Activated CD8-positive, alpha-beta memory T cell treated with anti-CD3 and anti-CD28 coated beads, Interleukin-2, amount 50 U/mL, for 4 hours (primary cell): ENCODE measurements around the gene CCDC33.

Source experiments
- DNase-seq: peaks from one replicate; pipeline ENCODE4 v3.0.0-alpha.2; 2020

The CCDC33 gene

DNA sequence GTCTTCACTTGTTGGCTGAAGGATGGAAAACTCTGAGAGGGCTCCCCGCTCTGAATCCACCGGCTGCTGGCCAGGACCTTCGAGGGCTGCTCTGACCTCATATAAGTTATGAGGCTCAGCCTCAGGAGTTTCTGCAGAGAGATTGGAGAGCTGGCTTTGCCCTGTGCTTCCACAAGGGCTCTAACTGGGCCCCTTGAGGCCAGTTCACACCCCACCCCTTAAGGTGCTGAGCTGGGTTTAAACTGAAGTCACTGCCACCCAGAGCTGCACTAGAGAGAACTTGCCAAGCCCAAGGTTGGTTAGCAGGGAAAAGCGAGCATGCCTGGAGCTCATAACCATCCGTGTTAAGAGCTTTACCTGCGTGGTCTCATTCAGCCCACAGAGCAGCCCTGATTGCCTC, 2.8 kb upstream of the CCDC33 start:
- no peak for DNase-seq

DNA sequence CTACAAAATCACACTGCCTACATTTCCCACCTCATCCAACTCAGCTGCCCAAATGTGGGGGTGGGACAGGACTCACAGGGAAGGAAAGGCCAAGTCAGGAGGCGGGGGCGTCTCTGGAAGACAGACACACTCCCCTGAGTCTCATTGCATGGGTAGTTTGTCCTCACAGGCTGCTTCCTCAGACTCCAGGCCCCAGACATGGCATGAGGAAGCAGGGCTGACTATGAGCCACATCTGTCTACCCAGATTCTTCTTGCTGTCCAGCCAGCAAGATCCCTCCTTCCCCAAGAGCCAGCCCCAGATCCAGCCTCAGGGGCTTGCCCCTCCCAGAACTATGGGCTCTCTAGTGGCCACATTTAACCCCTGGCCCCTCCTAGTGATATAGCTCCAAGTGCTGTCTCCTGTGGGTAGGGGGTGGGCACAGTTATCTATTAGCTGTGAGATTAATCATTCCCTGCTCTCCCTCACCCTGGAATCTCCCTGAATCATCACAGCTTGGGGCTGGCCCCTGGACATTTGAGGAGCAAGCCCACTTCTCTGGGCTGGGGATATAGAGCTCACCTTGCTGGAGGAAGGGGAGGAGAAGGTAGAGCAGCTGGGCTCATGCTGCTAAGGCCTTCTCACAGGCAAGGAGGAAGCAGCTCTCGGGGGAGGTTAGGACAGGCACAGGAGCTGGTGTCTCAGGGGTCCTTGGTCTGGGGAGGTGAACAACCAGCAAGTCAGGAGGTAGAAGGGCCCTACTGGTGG, 2.1 kb upstream of the CCDC33 start:
- DNase-seq, result no peak

DNA sequence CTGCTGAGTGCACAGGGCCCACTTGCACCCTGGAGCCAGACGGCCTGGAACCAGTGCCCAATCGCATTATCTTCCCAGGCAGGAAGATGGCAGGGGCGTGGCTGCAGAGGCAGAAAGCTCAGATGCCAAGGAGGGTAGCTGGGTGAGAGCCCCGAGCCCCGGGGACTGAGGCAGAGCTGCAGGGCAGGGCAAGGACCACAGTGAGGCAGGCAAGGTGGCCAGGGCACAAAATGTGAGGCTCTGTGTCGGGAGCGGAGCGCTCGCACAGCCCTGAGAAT, 1.6 kb upstream of the CCDC33 start:
- no peak for DNase-seq

DNA sequence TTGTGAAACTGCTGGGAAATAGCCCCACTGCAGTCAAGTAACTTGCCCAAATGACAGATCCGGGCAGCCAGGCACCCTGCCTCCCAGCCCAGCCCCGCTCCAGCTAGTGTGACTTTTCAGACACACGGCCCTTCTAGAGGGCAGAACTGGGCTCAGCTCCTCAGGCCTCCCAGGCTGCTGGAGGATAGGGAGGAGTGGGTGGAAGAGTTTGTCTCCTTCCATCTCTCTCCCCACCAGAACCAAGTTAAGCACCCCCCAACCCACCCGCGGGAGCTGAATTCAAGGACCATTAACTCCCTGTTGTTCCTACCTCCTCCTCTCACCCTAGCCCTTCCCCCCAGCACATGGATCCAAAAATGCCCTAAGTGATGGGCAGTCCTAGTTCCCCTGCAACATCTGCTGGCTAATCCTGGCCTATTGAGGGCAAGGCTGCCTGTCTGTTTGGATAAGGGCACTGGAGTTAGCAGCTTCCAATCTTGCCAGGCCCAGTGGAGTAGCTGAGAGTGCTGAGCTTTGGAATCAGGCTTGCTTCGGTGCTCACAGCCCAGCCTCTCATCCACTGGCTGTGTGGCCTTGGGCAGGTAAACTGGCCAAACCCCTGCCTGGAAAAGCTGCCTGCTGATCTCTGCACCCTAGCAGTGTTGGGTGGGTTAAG, 3.1 kb downstream of the CCDC33 start:
- no peak for DNase-seq

DNA sequence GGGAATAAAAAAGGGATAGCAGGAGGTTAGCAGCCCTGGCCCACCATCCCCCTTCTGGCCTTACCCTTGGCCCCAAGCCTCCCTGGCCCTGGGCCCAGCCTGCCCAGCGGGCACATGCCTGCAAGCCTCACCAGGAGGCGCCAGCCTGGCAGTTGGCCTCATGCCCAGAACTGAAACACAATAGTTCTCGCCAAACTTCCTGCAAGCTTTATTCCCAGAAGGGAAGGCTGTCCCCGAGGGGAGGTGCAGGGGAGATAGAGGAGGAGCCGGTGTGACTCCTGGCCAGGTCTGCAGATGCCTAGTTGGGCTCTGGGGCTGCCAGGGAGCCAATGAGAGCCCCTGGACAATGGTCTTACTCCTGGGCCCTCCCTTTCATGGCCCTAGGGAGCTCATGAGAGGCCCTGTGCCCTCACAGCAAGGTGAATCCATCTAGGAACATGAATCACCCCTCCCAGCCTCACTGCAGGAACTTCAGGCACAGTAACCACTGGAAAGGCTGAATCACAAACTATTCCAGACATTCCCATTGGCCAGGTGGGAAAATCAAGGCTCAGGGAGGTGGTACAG, 4.0 kb downstream of the CCDC33 start:
- DNase-seq, result no peak

DNA sequence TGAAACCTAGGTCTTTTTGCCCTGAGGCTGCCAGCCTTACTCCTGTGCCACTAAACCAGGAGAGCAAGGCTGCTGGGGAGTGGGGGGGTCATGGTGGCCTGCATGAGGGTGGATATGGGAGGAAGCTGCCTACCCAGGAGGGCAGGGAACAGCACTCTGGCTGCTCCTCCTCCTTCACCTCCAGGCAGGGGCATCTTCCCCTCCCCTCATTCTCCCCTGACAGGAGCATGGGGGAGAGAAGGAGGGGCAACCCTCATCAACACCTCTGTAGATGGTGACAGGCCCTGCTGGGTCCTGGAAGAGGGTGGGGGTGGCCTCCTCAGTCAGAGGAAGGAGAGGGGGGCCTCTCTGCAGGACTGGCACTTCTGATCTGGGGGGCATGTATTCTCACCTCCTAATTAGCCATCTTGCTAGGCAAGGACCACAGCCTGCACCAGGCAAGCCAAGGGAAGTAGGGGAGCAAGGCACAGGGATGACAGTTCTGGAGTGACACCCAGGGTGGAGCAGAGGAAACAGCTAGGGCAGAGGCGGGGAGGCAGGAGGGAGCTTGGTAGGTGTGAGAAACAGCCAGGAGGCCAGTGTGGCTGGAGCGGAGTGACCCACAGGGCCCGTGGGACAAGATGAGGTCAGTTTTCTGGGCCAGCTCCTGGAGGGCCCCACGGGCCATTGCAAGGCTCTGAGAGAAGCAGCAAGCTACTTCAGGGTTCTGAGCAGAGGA, 4.9 kb downstream of the CCDC33 start:
- DNase-seq, result no peak

DNA sequence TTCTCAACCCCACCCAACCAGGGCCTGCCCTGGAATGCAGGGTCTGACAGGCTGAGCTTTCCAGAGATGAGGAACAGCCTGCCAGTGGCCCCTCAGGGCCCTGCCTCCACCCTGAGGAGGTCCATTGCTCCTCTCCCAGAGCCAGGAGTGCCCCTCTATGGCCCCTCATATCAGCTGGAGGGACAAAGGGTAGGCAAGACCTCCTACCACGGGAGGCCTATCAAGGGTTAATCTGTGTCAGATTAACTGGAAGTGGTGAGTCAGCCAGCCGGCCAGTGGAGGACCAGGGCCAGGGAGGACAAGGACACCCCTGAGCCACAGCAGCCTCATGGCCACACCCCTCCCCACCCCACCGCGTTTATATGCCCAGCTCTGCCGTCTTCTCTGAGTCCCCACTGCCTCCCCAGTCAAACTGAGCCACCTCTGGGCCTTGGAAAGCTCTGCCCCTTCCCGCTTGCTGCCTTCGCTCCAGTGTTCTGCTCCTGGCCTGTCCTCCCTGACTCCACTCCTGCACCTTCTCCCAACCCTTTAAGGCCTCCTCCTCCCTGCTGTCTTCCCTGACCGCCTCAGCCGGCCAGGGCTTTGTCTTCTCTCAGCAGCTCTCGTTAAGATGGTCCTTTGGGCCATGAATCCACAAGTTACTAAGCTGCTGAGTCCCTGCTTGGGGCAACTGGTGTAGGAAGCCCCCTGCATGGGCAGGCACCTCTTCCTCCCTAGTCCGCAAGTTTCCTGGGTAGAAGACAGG, 6.5 kb downstream of the CCDC33 start:
- DNase-seq, result no peak

DNA sequence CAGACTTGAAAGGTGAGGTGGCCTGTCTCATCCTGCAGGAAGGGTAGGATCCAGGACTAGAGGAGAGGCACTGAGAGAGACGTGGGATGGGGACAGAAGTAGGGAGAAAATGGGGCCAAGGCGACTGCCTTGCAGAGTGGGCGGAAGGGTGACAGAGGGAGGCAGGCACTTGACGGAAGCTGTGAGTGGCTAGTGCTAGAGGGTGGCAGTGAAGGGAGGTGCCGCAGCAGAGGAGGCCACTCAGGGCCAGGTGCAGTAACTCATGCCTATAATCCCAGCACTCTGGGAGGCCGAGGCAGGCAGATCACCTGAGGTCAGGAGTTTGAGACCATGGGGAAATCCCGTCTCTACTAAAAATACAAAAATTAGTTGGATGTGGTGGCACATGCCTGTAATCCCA, 7.3 kb downstream of the CCDC33 start:
- no peak for DNase-seq

DNA sequence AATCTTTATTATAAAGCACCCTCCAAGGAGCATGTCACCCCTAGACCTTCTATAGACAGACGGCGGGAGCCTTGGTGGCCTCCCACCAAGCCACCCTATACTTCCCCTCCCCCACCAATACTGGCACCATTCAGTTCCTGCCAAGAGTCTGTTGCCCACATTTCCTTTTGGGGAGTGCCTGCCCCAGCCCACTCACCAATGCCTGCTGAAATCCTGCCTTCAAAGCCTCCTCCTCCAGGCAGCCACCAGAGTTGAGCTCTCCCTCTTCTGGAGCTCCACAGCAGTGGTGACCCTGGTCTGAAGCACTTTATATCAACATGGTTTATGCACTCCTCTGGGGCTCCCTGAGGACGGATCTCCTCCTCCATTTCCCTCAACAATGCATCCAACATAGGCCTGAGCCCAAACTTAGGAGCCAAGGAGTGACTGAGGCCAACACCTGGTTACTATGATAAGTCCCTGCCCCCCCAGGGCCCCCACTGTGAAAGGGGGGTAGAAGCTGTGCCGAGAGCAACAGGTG, 8.8 kb downstream of the CCDC33 start:
- DNase-seq, result no peak

DNA sequence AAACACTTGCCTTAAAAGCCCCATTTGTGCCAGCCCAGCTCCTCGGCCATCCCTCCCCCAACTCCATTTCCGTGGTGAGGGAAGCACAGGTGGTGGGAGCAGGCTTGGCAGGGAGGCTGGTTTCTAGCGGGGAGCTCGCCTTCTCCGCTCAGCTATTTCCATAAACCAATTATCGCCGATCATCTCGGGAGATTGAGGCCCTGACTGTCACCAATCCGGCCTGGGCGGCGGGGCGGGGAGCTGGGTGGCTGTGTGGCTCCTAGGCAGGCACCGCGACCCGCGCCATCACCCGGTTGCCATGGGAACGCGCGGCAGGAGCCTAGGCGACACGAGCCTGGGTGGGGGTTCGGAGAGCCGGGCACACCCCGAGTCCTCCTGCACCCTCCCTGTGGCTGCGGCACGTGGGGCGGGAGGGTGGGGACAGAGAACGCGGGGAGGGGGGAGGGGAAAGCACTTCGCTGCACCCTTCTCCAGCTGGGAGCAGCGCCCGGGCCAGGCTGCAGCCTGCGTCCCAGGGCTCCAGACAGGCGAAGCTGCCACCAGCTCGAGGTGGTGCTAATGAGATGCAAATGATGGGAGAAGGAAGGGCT, 9.3 kb downstream of the CCDC33 start:
- DNase-seq, result no peak

DNA sequence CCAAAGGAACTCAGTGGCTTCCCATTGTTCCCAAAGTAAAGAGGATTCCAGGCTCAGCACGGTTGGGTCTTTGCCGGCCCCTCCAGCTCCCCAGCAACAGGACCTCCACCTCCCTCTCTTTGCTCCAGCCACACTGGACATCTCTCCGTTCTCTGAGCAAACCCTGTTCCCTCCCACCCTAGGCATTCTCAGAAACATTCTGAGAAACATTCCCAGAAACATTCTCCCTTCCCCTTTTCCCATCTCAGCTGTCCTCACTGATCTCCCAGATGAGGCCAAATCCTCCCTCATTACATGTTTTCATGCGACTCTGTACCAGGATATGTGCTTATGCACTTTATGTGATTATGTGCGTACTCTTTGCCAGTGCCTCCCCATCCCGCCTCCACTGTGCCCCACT, 14.1 kb downstream of the CCDC33 start:
- DNase-seq, result no peak

DNA sequence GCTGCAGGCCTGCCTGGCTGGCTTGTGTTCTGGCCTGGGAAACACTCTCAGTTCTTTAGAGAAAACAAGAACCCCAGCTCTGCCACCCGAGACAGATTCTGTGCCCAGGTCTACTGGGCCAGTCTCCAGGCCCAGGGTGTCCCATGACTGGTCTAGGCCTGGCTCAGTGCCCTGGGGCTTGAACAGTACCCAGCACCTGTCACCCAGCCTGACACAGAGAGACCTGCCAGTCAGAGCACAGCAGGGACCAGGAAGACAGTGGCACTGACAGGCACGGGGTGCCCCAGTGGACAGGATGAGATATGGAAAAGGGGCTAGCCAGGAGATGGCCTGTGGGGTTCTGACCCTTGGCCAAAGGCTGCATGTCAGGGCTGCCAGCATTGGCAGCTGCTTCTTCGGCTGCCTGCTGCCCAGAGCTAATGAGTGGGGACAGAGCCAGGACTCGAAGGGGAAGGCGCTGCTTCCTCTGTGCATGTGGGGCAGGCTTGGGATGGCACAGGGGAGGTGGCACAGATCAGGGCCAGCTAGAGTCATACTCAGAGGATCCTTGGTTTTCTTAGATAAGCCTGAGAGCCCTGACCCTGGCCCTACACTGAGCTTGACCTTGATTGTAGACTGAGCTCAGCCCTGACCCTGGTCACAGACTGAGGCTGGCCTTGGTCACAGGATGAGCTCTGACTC, 15.1 kb downstream of the CCDC33 start:
- no peak for DNase-seq

DNA sequence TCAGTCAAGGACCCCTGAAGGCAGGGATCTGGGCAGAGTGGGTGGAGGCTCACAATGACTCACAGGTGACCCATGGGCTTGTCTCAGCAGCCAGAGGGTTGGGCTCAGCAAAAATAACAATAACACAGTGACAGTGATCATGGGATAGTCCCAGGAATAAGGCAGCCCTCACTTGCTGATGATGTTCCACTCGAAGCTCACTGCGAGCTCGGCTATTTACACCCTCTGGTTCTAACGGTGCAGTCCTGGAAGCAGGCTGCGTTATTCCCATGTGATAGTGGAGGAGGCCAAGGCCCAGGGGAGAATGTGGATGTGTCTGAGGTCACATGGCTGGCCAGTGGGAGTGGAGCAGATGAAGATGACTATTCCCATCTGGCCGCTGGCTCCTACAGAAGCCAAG, 16.2 kb downstream of the CCDC33 start:
- DNase-seq, result no peak

DNA sequence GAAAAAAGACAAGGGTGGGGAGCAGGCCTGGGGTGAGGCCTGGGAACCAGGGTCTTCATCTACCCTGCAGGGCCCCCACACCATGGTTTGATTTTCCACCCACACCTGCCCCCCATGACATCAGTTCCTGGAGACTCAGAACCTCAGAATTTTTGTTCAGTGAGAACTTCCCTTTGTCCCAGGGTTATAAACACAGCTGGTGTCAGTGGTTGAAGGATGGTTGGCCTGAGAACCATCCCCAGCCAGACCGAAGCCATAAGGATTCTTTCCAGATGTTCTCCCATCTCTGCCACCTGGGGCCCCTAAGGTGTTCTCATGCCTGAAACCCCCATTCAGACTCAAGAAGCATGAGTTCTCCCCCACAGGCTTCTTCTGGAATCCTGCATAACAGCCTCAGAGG, 16.6 kb downstream of the CCDC33 start:
- no peak for DNase-seq

DNA sequence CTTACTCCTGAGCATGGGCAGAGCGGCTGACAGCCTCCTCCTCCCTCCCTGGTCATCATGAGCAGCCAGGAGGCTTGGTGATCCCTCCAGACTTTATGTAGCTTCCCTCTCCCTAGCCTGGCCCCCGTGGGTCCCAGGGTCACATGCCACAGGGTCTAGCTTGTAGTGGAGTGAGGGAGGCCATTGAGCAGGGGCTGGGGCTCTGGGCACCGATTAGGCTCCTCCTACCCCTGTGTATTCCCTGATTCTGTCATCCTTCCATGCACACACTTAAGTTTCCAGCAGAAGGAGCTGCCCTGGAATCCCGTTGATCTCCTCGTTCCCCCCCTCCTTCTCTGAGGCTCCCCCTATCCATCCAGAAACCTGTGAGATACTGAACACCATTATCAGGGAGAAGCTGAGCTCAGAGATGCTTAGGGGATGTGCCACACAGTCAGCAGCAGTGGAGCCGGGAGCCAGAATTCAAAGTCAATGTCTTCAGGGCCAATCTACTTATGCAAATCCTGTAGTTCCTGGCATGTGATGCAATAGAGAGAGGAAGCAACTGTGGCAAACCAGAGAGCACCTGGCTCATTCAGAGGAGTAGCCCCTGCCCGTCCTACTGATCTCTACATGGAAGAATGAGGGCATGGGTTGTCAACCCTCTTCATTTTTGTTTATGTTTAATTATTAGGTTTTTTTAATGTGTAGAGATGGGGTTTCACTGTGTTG, 17.2 kb downstream of the CCDC33 start:
- DNase-seq, result no peak

DNA sequence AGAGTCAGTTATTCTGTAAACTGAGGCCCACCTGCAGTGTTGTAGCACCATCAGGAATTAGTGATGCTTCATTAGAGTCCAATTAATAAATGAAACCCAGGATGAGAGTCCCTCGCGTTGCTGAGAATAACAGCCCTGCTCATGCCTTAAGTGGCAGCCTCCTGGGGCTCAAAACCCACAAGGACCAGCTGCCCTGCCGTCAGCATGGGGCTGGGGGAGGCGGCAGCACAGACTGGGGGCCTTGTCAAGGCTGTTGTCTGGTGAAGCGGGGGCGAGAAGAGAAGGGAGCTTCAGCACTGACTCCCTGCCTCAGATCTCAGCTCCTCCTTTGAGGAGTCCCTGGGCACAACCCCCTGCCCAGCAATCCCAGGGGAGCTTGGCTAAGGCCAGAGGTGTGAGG, 21.0 kb downstream of the CCDC33 start:
- DNase-seq, result no peak

DNA sequence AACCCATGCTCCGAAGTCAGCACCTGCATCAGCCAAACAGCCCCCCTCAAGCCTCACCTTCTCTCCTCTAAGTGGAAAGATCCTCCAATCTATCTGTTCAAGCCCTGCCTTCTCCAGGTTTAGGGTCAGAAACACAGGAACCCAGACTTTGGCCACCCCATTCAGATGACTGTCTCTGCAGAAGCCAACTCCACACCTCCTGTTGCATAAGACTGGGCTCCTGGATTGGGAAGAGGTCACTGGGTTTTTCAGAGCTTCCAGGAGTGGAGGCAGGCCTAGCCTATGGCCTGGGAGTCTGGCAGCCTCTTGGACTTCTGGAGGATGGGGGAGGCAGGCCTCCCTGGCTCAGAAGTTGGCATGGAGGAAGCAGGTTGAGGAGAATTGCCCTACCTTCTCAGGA, 21.5 kb downstream of the CCDC33 start:
- DNase-seq, result no peak

DNA sequence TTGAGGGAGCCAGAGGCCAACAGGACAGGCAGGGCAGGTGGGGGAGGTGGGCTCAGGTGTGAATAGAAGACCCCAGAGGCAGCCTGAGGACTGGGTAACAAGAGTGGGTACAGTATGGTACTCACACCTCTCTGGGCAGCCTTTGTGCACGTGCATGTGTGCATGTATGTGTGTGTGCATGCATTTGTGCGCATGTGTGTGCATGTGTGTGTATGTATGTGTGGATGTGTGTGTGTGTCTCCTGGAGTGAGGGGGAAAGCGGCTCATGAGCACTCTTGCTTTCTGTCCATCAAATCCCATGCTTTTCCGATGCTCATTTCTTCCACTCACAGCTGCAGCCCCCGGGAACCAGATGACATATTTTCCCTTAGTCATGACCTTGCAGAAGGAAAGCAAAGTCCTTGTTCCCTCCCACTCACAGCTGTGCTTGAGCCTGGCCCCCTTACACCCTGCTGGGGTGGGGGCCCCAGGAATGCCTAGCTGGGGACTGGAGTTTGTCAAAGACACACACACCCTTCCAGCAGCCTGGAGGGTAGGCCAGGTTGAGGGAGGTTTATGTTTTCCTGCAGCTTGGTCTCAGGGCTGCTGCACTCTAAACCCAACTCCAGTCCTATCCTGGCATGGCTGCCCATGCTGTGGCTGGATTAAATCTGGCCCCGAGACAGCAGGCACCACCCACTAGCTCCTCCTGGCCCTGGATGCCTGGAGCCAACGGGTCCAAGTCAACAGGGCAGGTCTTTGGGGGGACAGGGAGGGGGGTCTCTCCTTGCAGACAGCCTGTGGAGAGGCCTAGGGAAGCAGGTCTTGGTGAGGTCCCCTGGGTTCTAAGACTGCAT, 22.5 kb downstream of the CCDC33 start:
- DNase-seq, result no peak

DNA sequence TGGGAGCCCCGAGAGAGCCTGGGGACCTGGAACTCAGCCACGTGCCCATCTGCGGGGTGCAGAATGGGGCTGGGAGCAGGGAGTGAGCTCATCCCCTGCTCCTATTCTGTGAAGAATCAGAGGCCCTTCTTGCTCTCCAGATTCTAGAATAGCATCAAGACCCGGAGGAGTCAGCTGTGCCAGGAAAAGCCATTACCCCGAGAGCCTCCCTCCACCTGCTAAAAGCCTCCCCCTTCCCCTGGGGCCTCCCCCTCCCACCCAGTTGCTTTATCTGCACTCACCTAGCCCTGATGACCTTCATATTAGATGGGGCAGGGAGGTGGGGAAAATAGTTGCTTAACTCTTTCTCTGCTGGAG, 23.1 kb downstream of the CCDC33 start:
- DNase-seq, result no peak

DNA sequence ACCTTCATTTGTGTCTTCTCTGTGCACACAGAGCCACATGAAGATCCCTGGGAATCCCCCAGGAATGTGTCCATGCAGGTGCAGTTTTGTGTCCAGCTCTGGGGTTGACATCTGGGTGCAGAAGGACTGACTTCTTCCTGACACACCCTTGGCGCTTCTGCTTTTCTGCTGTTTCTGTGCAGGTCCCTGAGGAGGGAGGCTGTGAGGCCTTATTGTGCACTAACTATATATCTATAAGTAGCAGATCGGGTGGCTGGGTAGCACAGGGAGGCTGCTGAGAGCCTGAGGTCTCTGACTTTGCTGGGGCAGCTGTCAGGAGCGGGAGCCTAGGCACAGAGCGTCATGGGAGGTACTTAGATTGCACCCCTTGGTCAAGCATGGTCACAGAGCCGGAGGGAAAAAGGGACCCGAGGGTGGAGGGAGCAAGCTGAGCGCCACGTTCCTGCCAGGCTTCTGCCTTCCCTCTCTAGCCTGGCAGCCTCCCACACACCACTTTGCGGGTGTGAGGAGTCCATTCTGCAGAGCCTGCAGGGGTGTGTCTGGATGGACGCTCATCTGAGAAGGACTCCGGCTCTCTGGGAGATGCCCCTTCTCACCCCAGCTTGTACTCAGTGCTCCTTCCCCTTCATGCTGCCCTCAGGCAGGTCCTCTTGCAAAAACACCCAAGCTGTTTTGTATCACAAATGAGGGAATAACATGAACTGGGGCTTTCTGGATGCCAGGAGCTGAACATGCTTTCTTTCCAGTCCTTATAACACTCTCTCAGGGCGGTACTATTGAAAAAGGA, 23.9 kb downstream of the CCDC33 start:
- DNase-seq, result no peak
